ENCODE data around the gene GTF2H1.

GRCh38 chr11:18277565-18278271, 44.6 kb upstream of the GTF2H1 start:
- TF ChIP-seq, protein P1, sequence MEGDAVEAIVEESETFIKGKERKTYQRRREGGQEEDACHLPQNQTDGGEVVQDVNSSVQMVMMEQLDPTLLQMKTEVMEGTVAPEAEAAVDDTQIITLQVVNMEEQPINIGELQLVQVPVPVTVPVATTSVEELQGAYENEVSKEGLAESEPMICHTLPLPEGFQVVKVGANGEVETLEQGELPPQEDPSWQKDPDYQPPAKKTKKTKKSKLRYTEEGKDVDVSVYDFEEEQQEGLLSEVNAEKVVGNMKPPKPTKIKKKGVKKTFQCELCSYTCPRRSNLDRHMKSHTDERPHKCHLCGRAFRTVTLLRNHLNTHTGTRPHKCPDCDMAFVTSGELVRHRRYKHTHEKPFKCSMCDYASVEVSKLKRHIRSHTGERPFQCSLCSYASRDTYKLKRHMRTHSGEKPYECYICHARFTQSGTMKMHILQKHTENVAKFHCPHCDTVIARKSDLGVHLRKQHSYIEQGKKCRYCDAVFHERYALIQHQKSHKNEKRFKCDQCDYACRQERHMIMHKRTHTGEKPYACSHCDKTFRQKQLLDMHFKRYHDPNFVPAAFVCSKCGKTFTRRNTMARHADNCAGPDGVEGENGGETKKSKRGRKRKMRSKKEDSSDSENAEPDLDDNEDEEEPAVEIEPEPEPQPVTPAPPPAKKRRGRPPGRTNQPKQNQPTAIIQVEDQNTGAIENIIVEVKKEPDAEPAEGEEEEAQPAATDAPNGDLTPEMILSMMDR (IDR thresholded peaks at IDR 0.05): no peak
- TF ChIP-seq POLR2AphosphoS5 (IDR thresholded peaks at IDR 0.05): no peak
